Middle frontal gyrus (tissue), 1 donor: ENCODE data around the gene ZFP92.

Source experiments
- DNase-seq: peaks from one replicate; pipeline ENCODE4 v3.0.0-alpha.2; 2015; ENCODE audit warnings: low spot score; ENCODE audit errors: extremely low spot score

ZFP92 gene

DNA sequence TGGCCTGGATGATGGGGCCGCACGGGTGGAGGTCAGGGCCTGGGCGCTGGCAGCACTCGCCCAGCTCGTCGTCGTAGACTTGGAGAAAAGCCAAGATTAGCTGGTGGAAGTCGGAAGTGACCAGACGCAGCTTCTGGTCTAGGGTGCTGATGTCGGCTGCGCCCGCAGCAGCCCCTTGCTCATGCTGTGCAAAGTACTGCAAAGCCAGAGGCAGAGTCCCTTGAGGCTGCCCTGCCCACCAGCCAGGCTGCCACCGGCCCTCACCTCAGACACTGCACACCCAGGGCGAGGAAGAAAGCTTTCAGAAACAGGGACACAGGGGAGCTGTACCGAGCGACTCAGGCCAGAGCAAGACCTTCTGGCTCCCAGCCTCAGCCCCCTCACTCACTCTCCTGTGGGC is 44.3 kb downstream of the ZFP92 start:
- DNase-seq = no peak

DNA sequence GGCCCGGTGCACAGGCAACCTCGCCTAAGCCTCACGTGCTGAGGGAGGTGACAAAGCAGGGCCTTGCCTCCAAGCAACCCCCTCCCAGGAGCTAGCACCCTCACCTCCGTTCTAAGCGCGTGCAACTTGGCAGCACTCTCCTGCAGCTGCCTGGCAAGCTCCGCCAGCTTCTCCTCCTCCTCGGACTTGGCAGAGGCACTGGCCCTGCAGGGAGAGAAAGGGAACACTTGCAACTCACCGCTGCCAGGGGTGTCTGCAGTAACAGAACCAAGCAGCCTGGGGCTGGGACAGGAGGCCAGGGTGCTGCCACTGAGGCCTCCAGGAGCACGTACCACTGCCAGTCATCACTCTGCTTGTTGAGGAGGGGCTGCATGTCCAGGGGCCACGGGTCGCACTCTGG is 44.9 kb downstream of the ZFP92 start:
- DNase-seq = no peak

DNA sequence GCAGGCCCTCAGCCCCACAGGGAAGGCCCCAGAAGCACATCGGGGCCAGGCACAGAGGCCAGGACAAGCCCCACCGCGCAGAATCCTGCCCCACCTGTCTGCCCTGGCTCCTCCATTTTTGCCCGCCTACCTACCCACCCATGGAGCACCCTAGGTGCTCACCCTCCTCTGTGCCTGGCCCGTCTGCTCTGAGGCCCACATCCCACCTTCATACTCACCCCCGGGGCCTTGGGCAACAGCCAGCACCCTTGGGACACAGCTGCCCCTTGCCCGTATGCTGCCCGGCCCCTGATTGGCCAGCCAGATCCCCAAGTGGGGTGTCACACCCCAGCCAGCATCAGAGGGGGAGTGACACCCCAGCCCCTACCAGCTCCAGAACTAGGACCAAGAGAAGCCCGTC is 45.4 kb downstream of the ZFP92 start:
- no peak for DNase-seq

DNA sequence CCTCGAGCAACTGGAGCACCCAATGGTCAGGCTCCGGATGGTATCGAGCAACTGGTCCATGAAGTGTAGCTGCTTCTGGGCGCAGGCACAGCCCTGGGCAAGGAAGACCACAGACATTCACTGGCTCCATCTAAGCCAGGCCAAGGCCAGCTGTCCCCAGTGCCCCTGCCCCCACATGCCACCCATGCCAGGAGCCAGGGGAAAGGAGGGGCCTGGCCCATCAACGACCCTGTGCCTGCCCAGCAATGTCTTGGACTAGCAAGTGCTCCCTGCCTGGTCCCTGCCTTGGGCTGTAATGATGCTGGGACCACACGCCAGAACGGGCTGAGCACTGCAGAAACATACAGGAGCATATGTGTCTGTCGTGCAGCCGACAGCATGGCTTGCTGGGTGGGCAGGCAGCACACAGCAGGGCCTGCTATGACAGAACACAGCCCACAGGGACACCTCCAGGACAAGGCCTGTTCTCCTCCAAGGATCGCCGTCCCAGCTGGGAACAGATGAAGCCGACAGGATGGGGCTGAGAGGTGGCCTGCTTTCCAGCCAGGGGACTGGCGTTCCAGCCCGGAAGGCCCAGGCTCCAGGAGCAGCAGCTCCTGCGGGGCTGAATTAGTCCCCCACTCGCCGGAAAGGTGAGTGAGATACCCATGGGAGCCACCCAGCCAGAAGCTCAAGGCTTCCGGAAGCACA is 46.0 kb downstream of the ZFP92 start:
- DNase-seq = no peak

DNA sequence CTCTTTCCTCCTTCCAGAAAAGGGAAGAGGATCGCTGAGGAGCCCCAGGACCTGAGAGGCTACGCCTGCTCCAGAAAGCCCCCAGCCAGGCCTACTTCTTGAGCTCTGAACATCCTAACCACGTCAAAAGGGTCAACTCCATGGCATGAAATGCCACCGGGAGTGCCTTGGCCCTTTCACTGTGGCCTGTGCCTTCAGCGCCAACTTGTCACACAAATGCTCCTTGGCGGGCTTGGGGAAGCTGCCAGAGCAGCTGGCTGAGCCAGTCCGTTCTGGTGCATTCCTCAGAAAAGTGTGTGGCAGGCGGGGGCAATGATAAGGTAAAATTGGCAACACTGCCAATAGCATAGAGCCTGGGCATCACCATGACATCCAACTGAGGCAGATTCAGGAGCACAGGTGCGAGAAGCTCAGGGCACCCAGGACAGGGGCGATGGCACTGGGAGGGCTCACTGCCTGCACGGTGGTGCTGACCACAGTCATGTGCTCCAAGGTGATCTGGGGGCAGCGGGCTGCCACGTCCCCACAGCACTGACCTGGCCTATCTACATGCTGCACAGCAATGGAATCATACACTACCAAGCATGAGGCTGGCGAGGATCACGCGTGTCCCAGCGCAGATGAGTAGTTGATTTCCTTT is 46.7 kb downstream of the ZFP92 start:
- no peak for DNase-seq

DNA sequence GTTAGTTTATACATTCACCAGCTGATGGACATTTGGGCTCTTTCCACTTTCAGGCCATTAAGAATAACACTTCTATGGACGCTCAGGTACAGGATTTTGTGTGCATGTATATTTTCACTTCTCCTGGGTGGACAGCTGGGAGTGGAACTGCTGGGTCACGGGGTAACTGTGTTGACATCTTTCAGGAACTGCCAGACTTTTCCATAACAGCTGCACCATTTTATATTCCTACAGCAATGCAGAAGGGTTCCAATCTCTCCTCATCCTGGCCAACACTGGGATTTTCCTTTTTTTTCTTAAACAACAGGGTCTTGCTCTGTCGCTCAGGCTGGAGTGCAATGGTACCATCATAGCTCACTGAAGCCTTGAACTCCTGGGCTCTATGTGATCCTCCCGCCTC is 47.2 kb downstream of the ZFP92 start:
- DNase-seq = no peak

DNA sequence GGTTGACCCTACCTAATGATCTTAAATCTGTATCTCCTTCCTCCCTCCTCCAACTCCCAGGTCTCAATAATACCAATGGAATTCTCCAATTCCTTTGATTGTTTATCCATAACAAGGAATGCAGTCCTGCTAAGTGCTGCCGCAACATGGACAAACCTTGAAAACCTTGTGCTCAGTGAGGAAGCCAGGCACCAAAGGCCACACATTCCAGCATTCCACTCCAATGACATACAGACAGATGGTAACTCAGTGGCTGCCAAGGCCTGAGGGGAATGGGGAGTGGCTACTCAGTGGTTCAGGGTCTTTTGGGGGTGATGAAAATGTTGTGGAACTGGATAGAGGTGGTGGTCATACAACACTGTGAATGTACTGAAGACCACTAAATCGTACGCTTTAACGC is 48.7 kb downstream of the ZFP92 start:
- no peak for DNase-seq

DNA sequence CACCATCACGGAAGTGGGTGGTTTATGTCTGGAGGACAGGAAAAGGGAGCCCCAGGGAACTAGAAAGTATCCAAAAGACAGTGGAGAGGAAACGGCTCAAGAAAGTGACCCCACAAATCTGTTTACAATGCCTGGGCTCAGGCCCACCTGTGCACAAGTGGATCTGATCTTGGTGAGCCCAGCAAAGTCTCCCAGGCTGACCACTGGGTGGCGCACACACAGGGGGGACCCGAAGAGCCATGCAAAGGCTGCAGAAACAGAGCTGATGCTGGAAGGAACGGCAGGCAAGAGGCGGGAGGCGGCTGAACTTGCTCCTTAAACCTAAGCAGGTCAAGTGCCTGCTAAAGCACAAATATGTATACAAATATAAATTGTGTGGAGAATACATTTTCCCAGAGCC is 49.6 kb downstream of the ZFP92 start:
- no peak for DNase-seq
